ENCODE measurements around the gene PPP6R1.
A peak's percentile ranks its signal among the peaks of the same experiment; 100 is the strongest.

Gene PPP6R1

DNA sequence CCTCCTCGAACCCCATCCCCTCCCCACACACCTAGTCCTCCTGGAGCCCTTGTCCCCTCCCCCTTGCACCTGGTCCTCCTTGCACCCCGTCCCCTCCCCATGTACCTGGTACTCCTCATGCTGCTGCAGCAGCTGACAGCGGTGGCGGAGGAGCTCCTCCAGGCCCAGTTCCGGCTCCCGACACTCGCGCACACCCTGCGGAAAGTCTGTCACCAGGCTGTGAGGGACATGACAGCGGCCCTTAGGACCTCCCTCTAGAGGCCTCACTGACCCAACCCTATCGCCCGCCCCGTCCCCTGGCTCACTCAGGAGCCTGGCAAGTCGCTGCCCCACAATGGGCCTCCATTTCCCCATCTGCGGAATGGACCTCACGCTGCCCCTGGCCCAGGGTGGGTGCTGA, 6.4 kb upstream of the PPP6R1 start:
- no peak for TF ChIP-seq NFIC (IDR thresholded peaks at IDR 0.05)
- TF ChIP-seq, protein P1, sequence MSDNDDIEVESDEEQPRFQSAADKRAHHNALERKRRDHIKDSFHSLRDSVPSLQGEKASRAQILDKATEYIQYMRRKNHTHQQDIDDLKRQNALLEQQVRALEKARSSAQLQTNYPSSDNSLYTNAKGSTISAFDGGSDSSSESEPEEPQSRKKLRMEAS (IDR thresholded peaks at IDR 0.05): no peak

DNA sequence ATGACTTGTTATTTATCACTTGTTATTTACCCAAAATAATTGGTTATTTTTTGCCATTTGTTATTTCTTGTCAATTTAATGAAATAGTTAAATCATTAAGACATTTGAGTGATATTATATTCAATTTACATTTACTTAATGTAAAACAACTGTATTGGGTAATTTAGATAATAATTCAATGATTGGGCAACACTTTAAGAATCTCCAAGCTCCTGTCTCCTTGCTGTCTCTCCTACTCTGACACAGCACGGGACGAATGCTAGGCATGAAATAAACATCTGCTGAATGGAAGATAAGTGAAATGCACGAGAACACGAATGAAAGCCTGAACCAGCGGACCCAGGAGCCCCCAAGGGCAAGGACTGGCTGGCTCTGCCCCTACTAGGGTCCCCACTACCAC, 5.7 kb upstream of the PPP6R1 start:
- TF ChIP-seq, protein P2, sequence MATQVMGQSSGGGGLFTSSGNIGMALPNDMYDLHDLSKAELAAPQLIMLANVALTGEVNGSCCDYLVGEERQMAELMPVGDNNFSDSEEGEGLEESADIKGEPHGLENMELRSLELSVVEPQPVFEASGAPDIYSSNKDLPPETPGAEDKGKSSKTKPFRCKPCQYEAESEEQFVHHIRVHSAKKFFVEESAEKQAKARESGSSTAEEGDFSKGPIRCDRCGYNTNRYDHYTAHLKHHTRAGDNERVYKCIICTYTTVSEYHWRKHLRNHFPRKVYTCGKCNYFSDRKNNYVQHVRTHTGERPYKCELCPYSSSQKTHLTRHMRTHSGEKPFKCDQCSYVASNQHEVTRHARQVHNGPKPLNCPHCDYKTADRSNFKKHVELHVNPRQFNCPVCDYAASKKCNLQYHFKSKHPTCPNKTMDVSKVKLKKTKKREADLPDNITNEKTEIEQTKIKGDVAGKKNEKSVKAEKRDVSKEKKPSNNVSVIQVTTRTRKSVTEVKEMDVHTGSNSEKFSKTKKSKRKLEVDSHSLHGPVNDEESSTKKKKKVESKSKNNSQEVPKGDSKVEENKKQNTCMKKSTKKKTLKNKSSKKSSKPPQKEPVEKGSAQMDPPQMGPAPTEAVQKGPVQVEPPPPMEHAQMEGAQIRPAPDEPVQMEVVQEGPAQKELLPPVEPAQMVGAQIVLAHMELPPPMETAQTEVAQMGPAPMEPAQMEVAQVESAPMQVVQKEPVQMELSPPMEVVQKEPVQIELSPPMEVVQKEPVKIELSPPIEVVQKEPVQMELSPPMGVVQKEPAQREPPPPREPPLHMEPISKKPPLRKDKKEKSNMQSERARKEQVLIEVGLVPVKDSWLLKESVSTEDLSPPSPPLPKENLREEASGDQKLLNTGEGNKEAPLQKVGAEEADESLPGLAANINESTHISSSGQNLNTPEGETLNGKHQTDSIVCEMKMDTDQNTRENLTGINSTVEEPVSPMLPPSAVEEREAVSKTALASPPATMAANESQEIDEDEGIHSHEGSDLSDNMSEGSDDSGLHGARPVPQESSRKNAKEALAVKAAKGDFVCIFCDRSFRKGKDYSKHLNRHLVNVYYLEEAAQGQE (IDR thresholded peaks at IDR 0.05; ENCODE audit: low read depth): no peak
- no peak for TF ChIP-seq EGR1 (IDR thresholded peaks at IDR 0.05)
- TF ChIP-seq YY1 (IDR thresholded peaks at IDR 0.05; ENCODE audit: low read depth): no peak
- no peak for TF ChIP-seq NFIC (IDR thresholded peaks at IDR 0.05)
- no peak for TF ChIP-seq ZBTB7A (IDR thresholded peaks at IDR 0.05; ENCODE audit: low read depth)
- no peak for TF ChIP-seq TCF12 (IDR thresholded peaks at IDR 0.05; ENCODE audit: low read depth)
- TF ChIP-seq, protein P1 (IDR thresholded peaks at IDR 0.05): no peak
- no peak for TF ChIP-seq EP300 (IDR thresholded peaks at IDR 0.05; ENCODE audit: borderline replicate concordance)
- no peak for TF ChIP-seq TEAD4 (IDR thresholded peaks at IDR 0.05)
- TF ChIP-seq, protein P3, sequence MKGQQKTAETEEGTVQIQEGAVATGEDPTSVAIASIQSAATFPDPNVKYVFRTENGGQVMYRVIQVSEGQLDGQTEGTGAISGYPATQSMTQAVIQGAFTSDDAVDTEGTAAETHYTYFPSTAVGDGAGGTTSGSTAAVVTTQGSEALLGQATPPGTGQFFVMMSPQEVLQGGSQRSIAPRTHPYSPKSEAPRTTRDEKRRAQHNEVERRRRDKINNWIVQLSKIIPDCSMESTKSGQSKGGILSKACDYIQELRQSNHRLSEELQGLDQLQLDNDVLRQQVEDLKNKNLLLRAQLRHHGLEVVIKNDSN (IDR thresholded peaks at IDR 0.05): no peak
- no peak for TF ChIP-seq RAD21 (IDR thresholded peaks at IDR 0.05; ENCODE audit: low read depth)
- TF ChIP-seq CEBPB (IDR thresholded peaks at IDR 0.05): no peak

DNA sequence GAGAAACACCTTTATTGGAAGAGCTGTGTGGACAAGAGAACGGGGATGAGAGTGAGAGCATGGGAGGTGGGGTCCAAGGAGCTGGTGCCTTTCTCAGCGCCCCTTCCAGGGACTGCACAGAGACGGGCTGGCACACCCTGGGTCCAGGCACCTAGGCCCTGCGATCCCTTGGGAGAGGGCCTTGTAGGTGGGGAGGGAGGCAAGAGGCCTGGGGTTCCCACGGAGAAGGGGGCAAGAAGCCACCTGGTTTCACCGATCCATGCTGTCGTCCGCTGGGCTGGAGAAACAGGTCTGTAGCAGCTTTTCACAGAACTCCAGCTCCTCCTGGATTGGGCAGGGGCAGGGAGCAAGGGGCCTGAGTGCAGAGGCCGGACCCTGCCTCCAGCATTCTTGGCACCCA, 3.5 kb upstream of the PPP6R1 start:
- TF ChIP-seq EP300 (IDR thresholded peaks at IDR 0.05; ENCODE audit: borderline replicate concordance) (no peak), TCF12 (IDR thresholded peaks at IDR 0.05; ENCODE audit: low read depth) (no peak), CEBPB (IDR thresholded peaks at IDR 0.05) (no peak), CREB1 (IDR thresholded peaks at IDR 0.05; ENCODE audit: low read depth) (no peak), FOXM1 (IDR thresholded peaks at IDR 0.05; ENCODE audit: borderline replicate concordance, low read depth) (no peak), RAD21 (IDR thresholded peaks at IDR 0.05; ENCODE audit: low read depth) (no peak), NFIC (IDR thresholded peaks at IDR 0.05) (no peak)
- TF ChIP-seq, protein P1 (IDR thresholded peaks at IDR 0.05): no peak
- TF ChIP-seq, protein P2 (IDR thresholded peaks at IDR 0.05; ENCODE audit: low read depth): no peak
- TF ChIP-seq, protein P3 (IDR thresholded peaks at IDR 0.05): no peak

DNA sequence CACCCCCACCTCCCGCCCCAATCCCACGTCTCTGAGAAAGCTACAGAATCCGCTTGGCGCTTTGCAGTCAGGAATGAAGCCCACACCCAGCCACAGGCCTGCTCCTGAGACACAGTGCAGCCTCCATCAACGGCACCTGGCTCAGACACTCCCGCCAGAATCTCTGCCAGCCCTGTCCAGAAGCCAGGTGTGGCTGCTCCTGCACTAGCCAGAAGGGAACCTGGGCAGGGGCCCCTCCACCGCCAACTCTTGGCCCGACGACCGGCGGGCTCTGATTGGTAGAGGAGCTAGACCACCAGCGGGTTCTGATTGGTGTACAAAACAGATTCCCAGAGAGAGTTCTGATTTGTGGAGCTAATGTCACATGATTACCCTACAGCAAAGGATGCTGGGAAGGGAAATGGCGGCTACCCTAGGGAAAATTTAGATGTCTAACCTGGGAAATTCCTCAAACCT, 2.9 kb upstream of the PPP6R1 start:
- TF ChIP-seq, protein P3 (IDR thresholded peaks at IDR 0.05): 0 out of 2 replicates have a peak, but pooled peaks have one; percentile 35
- TF ChIP-seq, protein P1 (IDR thresholded peaks at IDR 0.05): no peak
- TF ChIP-seq CEBPB (IDR thresholded peaks at IDR 0.05) (no peak), TAF1 (IDR thresholded peaks at IDR 0.05; ENCODE audit: low read depth) (no peak), FOXM1 (IDR thresholded peaks at IDR 0.05; ENCODE audit: borderline replicate concordance, low read depth) (no peak)

DNA sequence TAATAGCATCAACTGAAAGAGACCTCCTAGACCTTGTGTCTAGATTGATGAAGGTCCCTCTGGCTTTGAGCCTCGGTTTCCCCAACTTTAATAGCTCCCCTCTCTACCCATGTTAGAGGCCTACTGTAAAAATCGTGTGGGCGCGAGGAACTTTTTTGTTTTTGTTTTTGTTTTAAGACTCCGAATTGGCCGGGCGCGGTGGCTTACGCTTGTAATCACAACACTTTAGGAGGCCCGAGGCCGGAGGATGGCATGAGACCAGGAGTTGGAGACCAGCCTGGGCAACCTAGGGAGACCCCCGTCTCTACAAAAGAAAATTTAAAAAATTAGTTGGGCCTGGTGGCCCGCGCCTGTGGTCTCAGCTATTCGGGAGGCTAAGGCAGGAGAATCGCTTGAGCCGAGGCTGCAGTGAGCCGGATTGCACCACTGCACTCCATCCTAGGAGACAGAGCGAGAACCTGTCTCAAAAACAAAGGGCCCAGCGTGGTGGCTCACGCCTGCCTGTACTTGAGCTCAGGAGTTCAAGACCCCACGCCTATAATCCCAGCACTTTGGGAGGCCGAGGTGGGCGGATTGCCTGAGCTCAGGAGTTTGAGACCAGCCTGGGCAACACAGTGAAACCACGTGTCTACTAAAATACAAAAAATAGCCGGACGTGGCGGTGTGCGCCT, 858 bp upstream of the PPP6R1 start:
- TF ChIP-seq, protein P3 (IDR thresholded peaks at IDR 0.05): no peak
- TF ChIP-seq, protein P2 (IDR thresholded peaks at IDR 0.05; ENCODE audit: low read depth): no peak

All from Ishikawa (cell line).